ENCODE measurements around the gene AAR2. TPM values are rescaled to one million over a fixed set of nuclear protein-coding genes. Genes with fewer than 3 reads are reported as not detected.

AAR2 gene
- polyA plus RNA-seq, 4 donors: 40.7 to 49.4 (median 46.0) TPM

DNA sequence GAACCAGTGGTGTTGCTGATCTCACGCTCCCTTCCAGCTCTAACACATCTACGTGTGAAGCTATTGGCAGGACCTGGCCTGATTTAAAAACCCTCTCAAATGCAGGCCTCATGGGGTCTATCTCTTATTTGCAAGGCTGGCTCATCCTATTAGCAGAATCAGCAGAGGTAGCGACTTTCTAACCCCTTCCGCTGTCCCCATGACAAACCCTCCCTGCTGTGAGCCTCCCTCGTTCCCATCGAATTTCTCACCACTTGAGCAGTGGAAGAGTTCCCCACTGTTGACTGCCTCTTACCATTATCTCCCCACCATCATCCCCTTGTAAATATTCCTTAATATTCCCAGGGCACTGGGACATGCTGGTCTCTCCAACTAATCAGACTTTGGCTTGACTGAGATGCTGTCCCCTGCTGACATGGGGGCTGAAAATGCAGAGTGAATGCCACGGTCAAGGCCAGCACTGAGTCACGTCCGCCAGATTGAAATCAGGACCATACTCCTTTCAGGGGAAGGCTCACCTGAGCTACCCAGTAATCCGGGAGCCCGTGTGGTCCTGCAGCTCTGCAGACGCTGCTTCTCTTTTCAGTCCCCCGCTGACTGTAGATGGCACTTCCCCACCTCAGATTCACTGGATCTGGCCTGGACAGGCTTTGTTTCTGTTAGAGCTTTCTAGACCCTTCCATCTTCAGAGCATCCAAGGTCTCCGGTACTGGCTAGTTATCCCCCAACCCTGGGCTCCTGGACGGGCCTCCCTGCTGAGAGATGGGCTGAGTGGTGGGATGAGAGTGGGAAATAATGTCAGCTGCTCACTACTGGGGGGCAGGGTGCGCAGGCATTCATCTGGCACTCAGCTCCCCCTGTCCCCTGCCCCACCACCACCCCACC is 23.1 kb downstream of the AAR2 start:
- no peak for DNase-seq (ENCODE audit: low read depth in 4 of 4, low spot score in 2 of 4)

DNA sequence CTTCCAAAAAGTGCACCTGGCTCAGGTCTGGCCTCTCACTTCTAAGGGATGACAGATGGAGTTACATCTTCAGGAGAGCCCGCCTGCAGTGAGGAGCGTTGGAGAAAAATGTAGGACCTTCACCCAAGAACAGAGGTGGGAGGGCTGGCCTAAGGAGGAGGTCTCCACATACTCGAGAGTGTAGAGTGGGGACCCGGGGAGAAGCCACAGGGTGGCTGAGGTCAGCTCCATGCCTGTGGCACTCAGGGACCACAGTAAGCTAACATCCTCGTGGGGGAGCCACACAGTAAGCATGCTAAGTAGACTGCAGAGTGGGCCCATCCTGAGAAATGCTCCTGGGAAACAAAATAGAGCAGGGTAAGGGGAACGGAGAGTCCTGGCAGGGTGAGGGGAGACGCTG is 24.0 kb downstream of the AAR2 start:
- DNase-seq (ENCODE audit: low read depth in 4 of 4, low spot score in 2 of 4): no peak

DNA sequence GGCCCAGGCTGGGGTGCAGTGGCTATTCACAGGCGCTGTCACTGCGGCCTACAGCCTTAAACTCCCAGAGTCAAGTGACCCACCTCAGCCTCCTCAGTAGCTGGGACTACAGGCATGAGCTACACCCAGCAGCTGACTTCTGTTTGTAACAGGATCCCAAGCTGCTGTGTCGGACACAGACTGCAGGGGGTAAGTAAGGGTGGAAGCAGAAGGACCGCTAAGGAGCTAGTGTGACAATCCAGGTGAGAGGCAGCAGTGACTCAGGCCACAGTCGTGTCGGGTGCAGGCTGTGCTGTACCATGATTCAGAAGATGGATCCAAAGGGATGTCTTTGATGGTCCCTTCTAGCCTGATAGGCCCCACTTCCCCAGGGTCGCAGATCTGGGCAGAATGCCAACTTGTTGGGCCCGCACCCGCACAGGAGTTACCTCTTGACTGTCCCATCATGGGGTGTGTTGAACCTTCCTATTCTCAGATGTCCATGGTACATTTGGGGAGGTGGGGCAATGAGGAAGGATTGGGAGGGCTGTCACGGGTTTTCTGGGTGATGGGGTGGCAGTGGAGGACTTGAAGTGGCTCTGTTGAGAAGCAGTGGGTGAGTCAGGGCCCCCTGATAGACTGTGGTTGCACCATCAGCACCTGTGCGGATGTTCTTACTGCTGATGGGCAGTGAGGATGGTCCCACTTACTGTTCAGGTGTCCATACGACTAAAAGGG is 25.3 kb downstream of the AAR2 start:
- DNase-seq (ENCODE audit: low read depth in 4 of 4, low spot score in 2 of 4): no peak

DNA sequence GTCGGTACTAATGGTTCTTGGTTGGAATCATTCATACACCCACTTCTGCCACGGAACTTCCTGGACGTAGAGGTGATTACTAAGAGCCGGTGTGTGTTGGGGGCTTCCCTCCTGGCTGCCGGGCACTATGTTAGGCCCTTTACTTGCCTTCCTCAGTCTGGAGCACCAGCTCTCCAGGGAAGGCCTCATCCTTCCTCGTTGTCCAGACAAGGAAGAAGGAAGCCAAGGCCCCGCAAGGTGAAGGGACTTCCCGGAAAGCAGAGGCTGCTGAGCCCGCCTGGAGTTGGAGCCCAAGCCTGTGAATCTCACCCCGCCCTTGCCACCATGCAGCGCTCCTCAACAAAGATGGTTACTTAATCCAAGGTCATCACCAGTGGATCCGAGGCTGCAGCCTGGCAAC is 26.2 kb downstream of the AAR2 start:
- no peak for DNase-seq (ENCODE audit: low read depth in 4 of 4, low spot score in 2 of 4)

DNA sequence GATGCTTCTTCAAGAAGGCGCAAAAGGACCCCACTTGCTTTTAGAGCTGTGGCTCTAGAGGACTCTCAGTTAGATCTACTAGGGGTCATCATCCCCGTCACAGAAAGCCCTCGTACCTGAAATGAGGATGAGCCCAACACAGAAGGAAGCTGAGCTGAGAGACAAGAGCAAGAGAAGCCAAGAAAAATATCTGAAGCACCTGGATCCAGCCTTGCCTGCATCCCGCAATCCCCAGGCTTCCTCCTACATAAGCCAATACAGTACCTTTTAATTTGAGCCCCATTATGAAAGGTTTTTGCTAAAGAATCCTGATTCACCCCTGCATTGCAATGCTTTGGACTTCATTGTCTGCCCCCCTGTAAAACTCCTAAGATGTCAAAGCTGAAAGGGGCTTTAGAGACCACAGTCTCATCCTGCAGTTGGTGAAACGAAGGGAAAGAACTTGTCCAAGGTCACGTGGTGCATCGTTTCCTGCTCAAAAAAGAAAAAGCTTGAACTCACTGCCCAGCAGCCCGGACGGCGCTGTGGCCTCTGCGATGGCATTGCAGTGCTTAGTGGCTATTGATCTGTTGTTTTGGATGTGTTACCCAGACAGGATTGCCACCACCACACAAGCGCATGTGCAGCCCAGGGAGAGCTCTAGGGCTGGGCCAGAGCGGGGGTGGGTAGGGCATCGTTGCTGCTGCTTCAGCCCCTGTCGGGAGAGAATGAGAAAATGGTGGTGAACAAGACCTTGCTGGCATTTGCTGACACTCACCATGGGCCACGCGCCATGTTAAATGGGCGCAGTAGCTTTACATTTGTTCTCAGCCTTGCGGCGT is 28.4 kb downstream of the AAR2 start:
- no peak for DNase-seq (ENCODE audit: low read depth in 4 of 4, low spot score in 2 of 4)

DNA sequence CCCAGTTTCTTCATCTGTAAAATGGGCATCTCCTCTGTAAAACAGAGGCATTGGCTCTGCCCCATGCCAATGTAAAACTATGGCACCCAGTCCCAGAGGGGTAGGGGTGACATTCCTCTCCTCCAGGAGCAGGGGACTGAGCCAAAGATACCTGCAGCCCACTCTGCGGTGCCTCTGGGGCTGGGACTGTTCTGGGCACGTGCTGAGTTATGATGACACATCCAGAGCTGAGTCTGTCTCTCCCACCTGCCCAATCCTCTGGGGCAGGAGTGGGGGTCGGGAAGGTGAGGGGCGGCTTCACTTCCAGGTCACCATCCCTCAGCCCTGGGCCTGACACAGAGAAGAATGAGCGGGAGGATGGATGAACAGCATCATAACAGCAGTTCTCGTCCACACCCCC is 29.9 kb downstream of the AAR2 start:
- DNase-seq (ENCODE audit: low read depth in 4 of 4, low spot score in 2 of 4): no peak

DNA sequence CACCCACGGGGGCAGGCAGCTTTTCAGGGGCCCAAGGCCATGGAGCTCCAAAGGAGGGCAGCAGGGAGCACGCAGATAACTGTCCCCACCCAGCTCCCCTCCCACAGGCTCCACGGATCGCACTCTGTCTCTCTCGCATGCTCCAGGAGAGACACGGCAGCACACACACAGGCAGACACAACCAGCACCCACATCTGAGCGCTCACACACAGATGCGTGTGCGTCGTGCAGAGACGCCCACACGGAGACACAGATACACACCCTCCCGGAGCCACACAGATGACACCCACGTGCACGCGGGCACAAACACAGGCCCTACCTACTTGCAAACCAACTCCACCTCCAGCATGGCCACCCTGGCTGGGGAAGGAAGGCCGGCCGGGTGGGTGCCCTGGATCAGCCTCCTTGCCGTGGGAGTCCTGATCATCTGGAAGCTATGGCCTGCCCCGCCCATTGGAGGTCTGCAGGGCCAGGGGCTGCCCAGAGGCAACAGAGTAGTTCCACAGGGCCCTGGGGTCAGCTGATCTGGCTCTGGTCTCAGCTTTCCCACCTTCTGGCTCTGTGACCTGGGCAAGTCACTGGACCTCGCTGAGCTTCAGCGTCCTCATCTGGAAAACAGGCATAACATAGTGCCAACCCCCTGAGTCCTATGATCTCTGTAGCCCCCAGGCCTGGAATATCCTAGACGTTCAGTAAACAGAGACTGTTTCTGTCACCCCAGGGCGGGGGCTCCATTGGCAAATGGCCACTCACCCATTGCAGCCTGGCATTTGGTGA is 31.5 kb downstream of the AAR2 start:
- DNase-seq (ENCODE audit: low read depth in 4 of 4, low spot score in 2 of 4): no peak

DNA sequence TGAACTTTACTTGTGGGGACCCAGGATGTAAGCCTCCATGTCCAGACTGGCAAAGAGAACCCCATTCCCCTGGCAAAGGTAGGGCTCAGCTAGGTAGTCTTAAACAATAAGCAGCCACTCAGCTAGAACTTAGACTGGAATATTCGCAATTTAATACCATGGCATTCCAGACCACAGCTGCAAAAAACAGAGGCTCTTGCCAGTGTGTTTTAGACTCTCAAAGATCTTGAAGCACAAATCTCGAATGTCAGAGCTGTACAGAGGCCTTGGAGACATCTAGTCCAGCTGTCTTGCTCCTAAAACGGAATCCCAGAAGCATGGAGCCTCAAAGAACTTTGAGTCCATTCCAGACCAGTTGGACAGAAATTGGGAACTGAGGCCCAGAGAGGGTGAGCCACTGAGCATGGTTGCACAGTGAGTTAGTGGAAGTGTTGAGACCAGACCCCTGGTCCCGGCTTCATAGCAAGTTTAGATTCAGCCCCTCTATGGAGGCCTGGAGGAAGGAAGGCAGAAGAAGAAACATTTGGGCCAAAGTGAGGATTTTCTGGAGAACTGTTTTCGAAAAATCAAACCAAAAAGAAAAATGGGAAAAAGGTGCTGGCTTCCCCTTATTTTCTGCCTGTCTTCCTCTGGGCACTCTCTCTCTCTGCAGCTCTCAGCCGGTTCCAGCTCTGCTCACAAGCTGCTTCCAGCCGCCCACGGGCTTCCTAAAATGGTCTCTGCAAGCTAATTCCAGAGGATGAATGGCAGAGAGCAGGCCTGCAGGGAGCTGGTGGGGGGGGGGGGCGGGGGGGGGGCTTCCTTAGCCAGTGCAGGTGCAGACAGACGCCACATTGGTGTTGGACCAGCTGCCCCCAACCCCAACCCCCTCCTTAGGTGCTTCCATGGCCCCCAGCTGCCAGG is 32.4 kb downstream of the AAR2 start:
- DNase-seq (ENCODE audit: low read depth in 4 of 4, low spot score in 2 of 4): no peak

DNA sequence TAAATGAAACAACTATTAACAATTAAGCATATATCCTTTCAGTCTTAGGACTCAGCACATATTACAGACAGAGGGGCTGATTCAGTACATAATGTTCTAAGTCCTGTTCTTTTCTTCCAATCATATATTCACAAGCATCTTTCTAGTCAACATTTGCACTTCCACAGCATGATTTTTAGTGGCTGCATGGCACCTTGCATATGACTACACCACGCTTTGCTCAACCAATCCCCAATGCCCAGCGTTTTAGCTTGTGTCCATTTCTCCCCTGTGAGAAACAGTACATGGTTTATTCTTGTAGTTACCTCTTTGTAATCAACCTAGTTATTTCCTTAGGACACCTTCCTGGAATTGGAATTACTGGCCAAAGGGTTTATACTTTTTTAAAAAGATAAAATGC is 33.2 kb downstream of the AAR2 start:
- DNase-seq (ENCODE audit: low read depth in 4 of 4, low spot score in 2 of 4): no peak

DNA sequence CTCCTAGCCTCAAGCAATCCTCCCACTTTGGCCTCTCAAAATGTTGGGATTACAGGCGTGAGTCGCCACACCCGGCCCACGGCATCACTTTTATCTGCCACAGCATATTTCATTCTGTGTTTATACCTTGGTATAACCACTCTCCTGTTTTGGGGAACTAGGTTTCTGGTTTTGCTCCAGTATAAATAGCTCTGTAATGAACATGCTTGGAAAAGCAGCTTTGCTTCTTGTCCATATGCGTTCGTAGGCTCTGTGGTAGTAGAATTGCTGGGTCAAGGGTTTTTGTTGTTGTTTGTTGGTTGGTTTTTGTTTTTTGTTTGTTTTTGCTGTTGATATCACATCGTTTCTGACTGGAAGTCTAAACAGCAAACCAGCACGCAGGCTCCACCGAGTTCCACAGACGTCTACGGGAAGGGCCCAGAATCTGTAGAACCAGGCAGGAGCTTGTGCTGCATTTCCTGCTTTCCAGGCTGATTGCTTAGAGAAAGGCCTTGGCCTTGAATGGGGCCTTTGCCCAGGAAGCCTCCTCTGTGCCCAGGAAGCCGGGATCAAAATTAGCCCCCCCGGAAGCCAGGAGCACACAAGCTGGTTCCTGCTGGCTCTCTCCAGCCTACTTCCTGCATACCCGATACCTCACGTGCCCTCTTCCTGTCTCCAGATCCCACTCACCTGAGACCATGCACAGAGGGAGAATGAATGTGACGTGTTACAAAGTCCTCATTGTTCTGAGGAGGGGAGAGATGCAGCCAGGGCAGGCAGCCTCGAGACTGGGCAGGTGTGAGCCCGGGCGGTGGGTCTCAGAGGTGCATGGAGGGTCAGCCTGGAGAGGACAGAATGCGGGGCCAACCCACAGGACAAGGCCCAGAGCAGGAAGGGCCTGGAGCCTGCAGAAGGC is 34.7 kb downstream of the AAR2 start:
- no peak for DNase-seq (ENCODE audit: low read depth in 4 of 4, low spot score in 2 of 4)

DNA sequence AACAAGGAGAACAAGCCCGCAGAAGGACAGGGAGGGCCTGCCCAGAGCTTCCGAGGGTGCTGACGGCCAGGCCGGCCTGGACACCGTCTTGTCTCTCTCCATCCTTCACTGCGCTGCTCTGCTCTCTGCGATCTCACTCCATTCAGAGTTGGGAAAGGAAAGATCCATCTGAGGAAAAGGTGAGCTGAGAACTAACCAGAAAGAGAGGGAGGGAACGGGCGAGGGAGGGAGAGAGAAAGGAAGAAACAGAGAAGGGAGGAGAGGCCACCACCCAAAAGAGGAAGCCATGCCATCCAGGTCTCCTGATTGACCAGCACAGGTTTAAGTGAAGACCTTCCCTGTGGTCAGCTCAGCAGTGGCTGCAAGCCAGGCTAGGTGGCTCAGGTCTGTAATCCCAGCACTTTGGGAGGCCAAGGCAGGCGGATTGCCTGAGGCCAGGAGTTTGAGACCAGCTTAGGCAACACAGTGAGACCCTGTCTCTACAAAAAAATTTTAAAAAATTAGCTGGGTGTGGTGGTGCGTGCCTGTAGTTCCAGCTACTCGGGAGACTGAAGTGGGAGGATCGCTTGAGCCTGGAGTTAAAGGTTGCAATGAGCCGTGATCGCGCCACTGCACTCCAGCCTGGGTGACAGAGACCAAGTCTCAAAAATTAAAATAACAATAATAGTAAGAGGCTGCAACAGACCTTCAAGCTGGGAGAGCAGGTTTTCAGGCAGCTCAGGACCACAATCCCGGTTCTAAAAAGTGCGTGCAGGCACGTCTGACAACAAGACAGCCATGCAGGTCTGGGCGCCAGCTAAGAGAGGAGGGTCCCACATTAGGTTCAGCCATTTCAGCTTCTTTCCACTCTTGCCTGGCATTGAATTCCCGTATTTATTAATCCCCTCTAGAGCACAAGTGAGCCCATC is 35.6 kb downstream of the AAR2 start:
- DNase-seq (ENCODE audit: low read depth in 4 of 4, low spot score in 2 of 4): no peak

DNA sequence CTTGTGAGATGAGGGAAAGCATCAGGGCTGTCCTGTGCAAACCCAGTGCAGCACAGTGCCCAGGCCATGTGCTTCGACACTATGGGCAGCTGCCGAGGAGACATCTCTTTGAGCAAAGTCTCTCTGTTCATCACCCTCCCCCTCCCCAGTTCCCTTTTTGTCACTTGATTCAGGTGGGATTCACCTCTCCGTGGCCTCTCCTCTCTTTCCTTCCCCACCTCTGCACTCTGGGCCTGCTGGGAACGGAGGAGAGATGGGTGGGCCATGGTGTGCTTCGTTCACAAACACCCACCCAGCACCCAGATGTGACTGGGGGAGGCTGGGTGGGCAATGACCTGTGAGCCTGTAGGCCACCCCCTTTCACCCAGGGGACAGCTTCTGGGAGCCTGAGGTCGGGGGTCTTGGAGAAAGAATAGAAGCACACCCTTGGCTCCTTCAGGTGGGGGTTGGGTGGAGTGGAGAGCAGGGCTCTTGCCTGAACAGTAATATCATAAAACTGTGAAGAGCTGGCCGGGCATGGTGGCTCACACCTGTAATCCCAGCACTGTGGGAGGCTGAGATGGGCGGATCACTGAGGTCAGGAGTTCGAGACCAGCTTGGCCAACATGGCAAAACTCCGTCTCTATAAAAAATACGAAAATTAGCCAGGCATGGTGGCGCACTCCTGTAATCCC is 36.4 kb downstream of the AAR2 start:
- no peak for DNase-seq (ENCODE audit: low read depth in 4 of 4, low spot score in 2 of 4)

DNA sequence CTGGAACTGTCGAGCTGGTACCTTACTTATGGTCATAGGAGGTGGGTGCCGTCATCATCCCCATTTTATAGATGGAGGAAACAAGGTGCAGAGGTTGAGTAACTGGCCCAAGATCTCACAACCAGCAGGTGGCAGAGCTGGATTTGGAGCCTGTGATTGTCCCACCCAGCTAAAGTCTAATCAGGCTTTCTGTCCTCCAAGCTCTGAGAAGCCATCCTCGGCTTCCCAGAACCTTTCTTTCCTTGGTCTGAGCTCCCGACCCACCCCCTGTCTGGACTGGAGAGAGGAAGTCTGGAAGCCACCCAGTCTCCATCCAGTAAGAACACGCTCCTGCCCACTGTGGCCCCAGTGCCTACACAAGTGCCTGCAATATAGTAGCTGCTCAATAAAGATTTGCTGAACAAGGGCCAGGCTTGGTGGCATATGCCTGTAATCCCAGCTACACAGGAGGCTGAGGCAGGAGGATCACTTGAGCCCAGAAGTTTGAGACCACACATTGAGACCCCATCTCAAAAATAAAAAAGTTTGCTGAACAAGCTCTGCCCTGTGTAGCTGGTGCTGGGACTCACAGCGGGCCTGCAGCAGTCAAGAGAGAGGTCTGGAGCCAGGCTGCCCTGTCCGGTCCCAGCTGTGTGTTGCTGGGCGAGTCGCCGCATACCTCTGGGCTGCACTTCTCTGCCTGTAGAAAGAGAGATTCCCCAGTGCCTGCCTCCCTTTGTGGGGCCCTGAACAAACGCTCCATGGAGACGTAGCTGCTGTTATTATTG is 37.3 kb downstream of the AAR2 start:
- no peak for DNase-seq (ENCODE audit: low read depth in 4 of 4, low spot score in 2 of 4)

DNA sequence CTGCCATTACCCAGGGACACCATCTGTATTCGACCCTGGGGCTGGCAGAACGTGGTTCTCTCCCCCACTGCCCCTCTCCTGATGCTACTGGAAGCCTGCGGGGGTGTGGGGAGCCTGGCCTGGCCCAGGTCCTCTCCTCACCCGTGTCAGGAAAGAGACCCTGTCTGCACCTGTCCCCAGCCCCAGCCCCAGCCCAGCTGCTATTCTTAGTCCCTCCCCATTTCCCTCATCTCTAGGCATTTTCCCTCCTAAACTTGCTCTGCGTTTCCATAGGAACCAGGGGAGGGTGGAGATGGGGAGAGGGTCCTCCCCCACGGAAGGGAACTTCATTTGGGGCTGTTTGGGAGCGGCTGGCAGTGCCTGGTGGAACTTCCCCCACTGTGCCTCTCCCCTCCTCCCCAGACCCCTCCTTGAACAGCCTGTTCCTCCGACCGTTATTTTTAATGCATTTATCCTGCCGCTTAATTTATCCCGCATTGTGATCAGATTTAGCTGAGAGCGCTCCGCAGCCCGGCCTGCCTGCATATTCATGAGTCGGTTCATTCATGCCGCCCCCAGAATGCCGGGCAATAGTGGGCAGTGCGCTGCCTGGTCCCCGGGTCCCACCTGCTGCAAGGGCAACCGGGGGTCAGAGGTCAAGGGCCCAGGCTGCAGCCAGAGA is 38.0 kb downstream of the AAR2 start:
- DNase-seq (ENCODE audit: low read depth in 4 of 4, low spot score in 2 of 4): no peak

DNA sequence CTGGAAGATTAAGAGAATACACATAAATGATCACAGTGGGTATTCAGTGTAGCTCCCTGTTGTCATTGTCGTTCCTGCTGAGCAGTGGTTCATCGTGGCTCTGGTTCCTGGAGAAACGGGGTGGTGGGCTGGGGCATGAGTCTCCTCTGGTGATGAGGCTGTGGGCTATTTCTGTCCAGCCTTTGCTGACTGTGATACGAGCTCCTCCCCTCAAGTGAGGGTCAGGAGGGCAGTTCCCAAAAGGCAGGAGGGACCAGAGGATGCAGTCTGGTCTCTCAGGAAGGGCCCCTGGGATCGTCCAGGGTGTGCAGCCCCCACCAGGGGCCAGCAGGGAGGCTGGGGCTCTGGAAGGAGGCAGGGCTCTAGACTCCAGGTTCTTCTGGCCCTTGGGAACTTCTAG is 38.7 kb downstream of the AAR2 start:
- DNase-seq (ENCODE audit: low read depth in 4 of 4, low spot score in 2 of 4): no peak

All from left renal cortex interstitium (tissue), 4 donors.